AG10803 (cell line): ENCODE measurements around the gene PTPRR.

Experiments used
- DNase-seq: peaks from one replicate; pipeline ENCODE4 v3.0.0; 2010; ENCODE audit warnings: low read depth
- H3K4me3 ChIP-seq: 2 replicates; pipeline ENCODE4 v1.5.1; 2011; ENCODE audit warnings: mild to moderate bottlenecking, low read length, control low read depth
- CTCF ChIP-seq: conservative IDR thresholded peaks from 2 replicates; pipeline ENCODE4 v1.5.1; 2011; ENCODE audit warnings: mild to moderate bottlenecking, low read length, control low read depth, inconsistent platforms

PTPRR gene

GRCh38 chr12:70806043-70806442 lies 114.5 kb downstream of the PTPRR start:
- H3K4me3 ChIP-seq = no peak overlapping the region
- TF ChIP-seq CTCF = no peak
- no peak for DNase-seq

DNA sequence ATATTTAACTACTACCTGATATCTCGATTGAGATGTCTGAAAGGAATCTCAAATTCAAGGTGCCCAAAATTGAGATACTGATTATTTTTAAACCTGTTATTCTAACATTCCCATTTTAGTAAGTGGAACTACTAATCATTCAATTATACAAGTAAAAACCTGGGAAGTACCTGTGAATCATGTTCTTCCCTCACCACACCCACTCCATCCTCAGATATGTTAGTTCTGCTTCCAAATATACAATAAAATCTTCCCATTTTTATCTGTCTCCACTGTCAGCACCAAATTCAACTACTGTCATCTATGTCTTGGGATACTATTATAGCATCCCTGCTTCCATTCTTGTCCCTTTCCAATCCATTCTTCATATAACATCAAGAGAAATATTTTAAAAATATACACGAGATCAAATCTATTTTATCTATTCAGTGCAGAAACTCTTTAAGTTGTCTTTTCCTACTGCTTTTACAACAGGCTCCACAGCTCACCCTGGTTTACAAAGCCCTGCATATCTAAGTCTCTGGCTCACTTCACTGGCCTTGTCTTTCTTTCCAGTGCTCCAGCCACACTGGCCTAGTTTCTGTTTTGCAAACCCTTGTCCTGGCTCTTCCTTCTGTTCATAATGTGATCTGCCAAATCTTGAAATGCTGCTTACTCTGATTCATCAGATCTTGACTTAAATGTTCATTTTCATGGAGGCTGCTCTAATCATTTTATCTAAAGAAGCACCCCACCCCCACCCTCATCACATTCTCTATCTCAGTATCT lies 122.3 kb downstream of the PTPRR start:
- DNase-seq = no peak
- TF ChIP-seq CTCF = no peak
- no peak overlapping the region for H3K4me3 ChIP-seq

GRCh38 chr12:70796989-70797388 lies 123.5 kb downstream of the PTPRR start:
- TF ChIP-seq CTCF = no peak
- no peak overlapping the region for H3K4me3 ChIP-seq
- no peak for DNase-seq

GRCh38 chr12:70795608-70796007 lies 124.9 kb downstream of the PTPRR start:
- TF ChIP-seq CTCF = no peak
- no peak overlapping the region for H3K4me3 ChIP-seq
- no peak for DNase-seq

DNA sequence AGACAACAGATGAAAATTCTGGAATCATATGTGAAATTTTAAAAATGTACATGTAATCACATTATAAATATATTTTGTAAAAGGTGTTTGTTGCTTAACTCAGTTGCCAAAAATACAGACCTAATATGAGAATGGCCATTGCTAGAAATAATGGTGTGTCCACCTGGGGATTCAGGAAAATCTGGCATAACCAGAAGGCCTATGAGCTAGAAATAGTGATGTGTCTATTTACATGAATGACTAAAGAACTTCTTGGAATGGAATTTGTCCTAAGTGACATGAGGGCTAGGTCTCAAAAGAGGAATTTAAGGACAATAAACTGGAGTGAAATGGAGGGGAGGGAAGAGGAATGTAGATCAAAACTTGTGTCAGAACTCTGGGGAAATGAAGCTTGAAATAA lies 126.4 kb downstream of the PTPRR start:
- no peak for DNase-seq
- TF ChIP-seq CTCF = no peak
- H3K4me3 ChIP-seq = no peak overlapping the region

- no peak for DNase-seq
- H3K4me3 ChIP-seq = no peak overlapping the region
- no peak for TF ChIP-seq CTCF
Observed at GRCh38 chr12:70788774-70789173, 131.8 kb downstream of the PTPRR start.

GRCh38 chr12:70787612-70788011 lies 132.9 kb downstream of the PTPRR start:
- no peak for DNase-seq
- H3K4me3 ChIP-seq = no peak overlapping the region
- no peak for TF ChIP-seq CTCF
